Measurements from ENCODE around the gene CLEC4G.
"Not testable (repeated sequence)": the region's sequence is repeated elsewhere in the genome, so short reads cannot be mapped to it uniquely, and the experiment has no call there.

Gene CLEC4G

DNA sequence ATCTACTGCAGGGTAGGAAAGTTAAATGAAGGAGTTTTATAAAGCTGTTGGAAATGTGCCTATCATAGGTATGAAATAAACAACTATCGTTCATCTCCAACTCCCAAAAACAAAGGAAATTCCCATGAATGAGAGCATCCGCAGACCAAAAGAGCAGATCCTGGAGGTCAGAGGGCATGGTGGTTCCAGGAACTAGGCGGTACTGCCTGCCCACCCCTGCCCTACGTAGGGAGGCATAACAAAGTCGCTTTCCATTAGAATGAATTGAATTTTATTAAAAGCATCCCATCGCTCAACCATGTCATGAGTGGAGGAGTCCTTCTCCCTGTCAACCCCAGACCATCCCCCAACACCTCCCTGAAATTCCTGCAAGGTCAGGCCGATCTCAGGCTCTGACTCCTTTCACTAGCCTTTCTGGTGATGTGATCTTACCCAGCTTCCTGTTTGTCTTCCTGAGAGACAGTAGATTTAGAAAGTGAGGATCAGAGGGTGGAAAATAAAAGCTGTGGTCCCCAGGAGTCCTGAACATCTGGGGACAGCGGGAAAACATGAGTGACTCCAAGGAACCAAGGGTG, 30.9 kb upstream of the CLEC4G start, which contains the start of gene CLEC4M:
TSS of gene CLEC4M (plus strand) at position 525 of the 575 bp plus-strand sequence. CDS start at position 549, 24 bp downstream.
- H3K4me1 Mint-ChIP-seq (ENCODE audit: low read depth), result peaks cover 36% of the 10 kb centered on the region
- intact Hi-C loops (cut with micrococcal nuclease), result no loop called here
- no peak within 1 kb of the TSS for H3K4me3 Mint-ChIP-seq
- H3K36me3 Mint-ChIP-seq (ENCODE audit: low read depth), result peaks cover 9% of the 10 kb centered on the region
- H3K27me3 Mint-ChIP-seq, result peaks cover 21% of the 10 kb centered on the region
- peaks cover 21% of the 10 kb centered on the region for H3K9me3 Mint-ChIP-seq
- peak within 1 kb of the TSS; percentile 80 for H3K27ac Mint-ChIP-seq

DNA sequence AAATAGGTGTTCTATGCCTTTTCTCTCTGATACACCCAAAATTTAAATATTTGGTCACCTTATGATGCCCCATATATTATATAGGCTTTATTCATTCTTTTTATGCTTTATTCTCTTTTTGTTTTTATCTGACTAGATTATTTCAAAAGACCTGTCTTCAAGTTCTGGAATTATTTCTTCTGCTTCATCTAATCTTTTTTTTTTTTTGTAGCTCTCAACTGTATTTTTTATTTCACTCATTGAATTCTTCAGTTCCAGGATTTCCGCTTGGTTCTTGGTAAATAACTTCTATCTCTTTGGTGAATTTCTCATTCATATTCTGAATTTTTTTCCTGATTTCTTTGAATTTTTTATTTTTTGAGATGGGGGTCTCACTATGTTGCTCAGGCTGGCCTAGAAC, 27.2 kb upstream of the CLEC4G start:
- Mint-ChIP-seq H3K4me3 (no peak overlapping the region), H3K27me3 (peaks cover 5% of the 10 kb centered on the region), H3K4me1 (ENCODE audit: low read depth) (peaks cover 25% of the 10 kb centered on the region), H3K9me3 (peaks cover 44% of the 10 kb centered on the region), H3K36me3 (ENCODE audit: low read depth) (peaks cover 16% of the 10 kb centered on the region), H3K27ac (no peak overlapping the region)
- intact Hi-C loops (cut with micrococcal nuclease), result no loop called here

DNA sequence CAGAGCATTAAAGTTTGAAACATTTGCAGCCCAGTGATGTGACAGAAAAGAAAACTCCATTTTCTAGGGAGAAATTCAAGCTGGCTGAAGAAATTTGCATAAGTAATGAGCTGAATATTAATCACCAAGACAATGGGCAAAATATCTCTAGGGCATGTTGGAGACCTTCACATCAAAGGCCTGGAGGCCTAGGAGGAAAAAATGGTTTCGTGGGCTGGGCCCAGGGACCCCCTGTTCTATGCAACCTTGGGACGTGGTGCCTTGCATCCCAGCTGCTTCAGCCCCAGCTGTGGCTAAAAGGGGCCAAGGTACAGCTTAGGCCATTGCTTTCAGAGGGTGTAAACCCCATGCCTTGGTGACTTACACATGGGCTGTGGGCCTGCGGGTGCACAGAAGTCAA, 25.4 kb upstream of the CLEC4G start:
- Mint-ChIP-seq H3K36me3 (ENCODE audit: low read depth) (peaks cover 16% of the 10 kb centered on the region), H3K4me3 (no peak overlapping the region)

DNA sequence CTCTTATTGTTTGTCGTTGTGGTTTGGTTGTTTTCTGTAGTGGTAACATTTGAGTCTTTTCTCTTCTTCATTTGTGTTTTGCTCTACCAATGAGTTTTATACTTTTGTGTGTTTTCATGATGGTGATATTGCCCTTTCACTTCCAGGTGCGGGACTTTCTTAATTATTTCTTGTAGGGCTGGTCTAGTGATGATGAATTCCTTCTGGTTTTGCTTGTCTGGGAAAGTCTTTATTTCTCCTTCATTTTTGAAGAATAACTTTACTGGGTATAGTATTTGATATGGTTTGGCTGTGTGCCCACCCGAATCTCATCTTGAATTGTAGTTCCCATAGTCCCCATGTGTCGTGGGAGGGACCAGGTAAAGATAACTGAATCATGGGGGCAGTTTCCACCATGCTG, 24.3 kb upstream of the CLEC4G start:
- Mint-ChIP-seq H3K4me1 (ENCODE audit: low read depth) (peaks cover 18% of the 10 kb centered on the region), H3K36me3 (ENCODE audit: low read depth) (peaks cover 16% of the 10 kb centered on the region), H3K27me3 (peaks cover 3% of the 10 kb centered on the region), H3K9me3 (peaks cover 49% of the 10 kb centered on the region), H3K4me3 (no peak overlapping the region), H3K27ac (no peak overlapping the region)
- intact Hi-C loops (cut with micrococcal nuclease), result no loop called here

More for the DNA sequence above, 25.4 kb upstream of the CLEC4G start:
- no peak overlapping the region for H3K27ac Mint-ChIP-seq
- H3K9me3 Mint-ChIP-seq, result peaks cover 44% of the 10 kb centered on the region
- peaks cover 3% of the 10 kb centered on the region for H3K27me3 Mint-ChIP-seq
- peaks cover 15% of the 10 kb centered on the region for H3K4me1 Mint-ChIP-seq (ENCODE audit: low read depth)
- intact Hi-C loops (cut with micrococcal nuclease), result no loop called here

DNA sequence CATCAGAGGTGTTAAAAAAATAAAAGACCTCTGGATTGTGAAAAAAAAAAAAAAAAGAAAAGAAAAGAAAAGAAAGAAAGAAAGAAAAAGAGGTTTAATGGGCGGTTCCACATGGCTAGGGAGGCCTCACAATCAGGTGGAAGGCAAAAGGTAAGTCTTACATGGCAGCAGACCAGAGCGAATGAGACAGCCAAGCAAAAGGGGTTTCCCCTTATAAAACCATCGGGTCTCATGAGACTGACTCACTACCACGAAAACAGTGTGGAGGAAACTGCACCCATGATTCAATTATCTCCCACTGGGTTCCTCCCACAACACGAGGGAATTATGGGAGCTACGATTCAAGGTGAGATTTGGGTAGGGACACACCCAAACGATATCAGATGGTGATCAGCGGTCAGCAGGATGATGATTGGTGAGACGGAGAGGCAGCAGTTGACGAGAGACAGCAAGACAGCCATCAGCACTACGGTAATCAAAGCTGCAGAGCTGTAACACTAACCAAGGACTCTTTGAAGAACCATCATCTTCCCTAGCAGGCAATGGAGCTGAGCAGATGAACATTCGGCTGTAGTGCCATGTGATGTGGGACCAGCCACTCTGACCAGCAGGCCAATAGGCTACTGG, 19.4 kb upstream of the CLEC4G start:
- no peak overlapping the region for H3K4me3 Mint-ChIP-seq
- peaks cover 55% of the 10 kb centered on the region for H3K4me1 Mint-ChIP-seq (ENCODE audit: low read depth)
- intact Hi-C loops (cut with micrococcal nuclease), result no loop called here
- H3K36me3 Mint-ChIP-seq (ENCODE audit: low read depth), result peaks cover 13% of the 10 kb centered on the region
- peaks cover 5% of the 10 kb centered on the region for H3K27me3 Mint-ChIP-seq
- H3K27ac Mint-ChIP-seq, result peak overlapping the region; percentile 61
- H3K9me3 Mint-ChIP-seq, result peaks cover 17% of the 10 kb centered on the region

DNA sequence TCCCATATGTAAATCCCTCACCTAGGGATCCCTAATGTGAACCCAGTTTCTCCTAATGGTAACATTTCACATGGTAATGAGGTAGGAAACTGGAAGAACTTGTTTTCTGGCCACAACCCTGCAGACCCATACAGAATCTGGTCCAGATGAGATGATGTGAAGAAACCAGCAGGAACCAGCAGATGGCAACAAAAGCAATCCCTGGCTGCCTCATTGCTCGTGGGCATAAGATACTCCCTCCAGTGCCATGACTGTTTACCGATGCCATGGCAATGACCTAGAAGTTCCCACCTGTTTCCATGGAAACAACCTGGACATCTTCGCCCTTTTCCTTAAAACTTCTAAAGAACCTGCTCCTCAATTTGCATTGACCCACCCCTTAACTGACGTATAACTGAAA, 16.8 kb upstream of the CLEC4G start:
- Mint-ChIP-seq H3K27me3 (peaks cover 5% of the 10 kb centered on the region), H3K27ac (peak overlapping the region; percentile 25), H3K4me3 (no peak overlapping the region), H3K36me3 (ENCODE audit: low read depth) (peaks cover 36% of the 10 kb centered on the region), H3K4me1 (ENCODE audit: low read depth) (peaks cover 66% of the 10 kb centered on the region), H3K9me3 (peaks cover 9% of the 10 kb centered on the region)
- intact Hi-C loops (cut with micrococcal nuclease), result loop anchor here (2.0 to 5.0 kb wide), 2 partner anchors 34 to 50 kb away; no protein-coding TSS in a partner anchor

DNA sequence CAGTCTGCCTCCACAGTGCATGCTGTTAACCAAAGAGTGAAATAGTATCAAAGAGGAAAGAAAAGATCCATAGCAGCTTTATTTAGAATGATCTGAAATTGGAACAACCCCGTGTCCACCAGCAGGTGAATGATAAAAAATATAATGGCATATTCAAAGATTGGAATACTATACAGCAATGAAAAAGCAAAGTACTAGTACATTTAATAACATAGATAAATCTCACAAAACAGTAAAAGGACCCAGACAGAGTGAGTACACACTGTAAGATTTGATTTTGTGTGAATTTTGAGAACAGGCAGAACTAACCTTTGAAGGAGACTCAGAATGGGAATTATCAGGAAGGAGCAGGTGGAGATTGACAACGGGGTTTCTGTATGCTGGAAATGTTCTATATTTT, 16.3 kb upstream of the CLEC4G start:
- intact Hi-C loops (cut with micrococcal nuclease), result loop anchor here (2.0 to 5.0 kb wide), 2 partner anchors 34 to 51 kb away; no protein-coding TSS in a partner anchor
- H3K9me3 Mint-ChIP-seq, result peaks cover 9% of the 10 kb centered on the region

DNA sequence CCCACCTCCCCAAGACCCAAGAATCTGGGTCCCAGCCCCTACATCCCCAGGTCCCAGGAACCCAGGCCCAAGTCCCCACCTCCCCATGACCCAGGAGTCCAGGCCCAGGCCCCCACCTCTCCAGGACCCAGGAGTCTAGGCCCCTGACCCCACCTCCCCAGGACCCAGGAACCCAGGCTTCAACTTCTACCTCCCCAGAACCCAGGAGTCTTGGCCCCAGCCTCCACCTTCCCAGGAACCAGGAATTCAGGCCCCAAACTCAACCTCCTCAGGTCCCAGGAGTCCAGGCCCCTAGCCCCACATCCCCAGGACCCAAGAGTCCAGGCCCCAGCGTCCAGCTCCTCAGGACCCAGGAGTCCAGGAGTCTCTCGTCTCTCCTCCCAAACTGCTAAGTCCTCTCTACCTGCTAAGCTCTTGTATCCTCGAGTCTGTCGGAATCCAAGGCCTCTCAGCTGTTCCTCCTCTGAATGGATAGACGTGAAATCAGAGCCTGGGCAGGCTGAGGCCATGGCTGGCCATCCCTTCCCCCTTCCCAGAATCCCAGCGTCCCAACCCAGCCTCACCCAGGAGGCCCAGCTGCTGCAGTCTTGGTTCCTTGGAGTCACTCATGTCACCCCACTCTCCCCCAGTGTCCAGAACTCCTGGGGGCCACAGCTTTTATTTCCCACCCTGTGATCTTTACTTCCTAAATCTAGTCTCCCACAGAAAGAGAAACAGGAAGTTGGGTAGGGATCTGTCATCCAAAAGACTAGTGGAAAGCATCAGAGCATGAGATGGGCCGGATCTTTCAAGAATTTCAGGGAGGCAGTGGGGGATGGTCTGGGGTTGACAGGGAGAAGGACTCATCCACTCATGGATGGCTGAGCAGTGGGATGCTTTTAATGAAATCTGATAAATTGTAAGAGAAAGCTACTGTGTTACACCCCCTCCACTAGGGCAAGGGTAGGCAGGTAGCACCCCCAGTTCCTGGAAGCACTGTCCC, 15.3 kb upstream of the CLEC4G start, which contains the start of gene CD209:
TSS of gene CD209 (minus strand) at position 632 of the 982 bp plus-strand sequence. CDS start at position 609, 23 bp downstream.
- Mint-ChIP-seq H3K27ac (peak within 1 kb of the TSS; percentile 96), H3K4me1 (ENCODE audit: low read depth) (peaks cover 75% of the 10 kb centered on the region), H3K36me3 (ENCODE audit: low read depth) (peaks cover 52% of the 10 kb centered on the region), H3K27me3 (peaks cover 2% of the 10 kb centered on the region), H3K4me3 (peak within 1 kb of the TSS; percentile 93), H3K9me3 (peaks cover 9% of the 10 kb centered on the region)
- intact Hi-C loops (cut with micrococcal nuclease), result loop anchor here (5.0 kb wide), 1 partner anchor 35 kb away; no protein-coding TSS in a partner anchor

More for the DNA sequence above, 16.3 kb upstream of the CLEC4G start:
- H3K4me1 Mint-ChIP-seq (ENCODE audit: low read depth), result peaks cover 68% of the 10 kb centered on the region
- H3K36me3 Mint-ChIP-seq (ENCODE audit: low read depth), result peaks cover 42% of the 10 kb centered on the region
- H3K27ac Mint-ChIP-seq, result peak overlapping the region; percentile 96
- H3K27me3 Mint-ChIP-seq, result peaks cover 4% of the 10 kb centered on the region
- no peak overlapping the region for H3K4me3 Mint-ChIP-seq

DNA sequence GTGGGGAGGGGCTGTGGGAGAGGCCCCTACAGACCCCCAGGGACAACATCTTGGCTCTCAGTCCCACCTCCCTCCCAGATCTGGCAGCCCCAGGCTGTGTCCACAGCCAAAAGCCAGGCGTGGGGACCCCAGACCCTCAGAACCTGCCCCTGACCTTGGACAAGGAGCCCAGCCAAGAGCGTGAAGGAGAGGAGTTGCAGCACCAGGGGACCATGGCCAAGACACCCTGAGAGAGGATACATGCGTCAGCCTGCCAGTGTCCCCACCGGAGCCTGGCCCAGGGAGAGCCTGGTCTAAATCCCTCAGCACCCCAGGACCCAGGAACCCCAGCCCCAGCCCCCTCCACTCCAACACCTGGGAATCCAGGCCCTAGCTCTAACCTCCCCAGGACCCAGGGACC, 14.4 kb upstream of the CLEC4G start:
- Mint-ChIP-seq H3K4me3 (peak overlapping the region; percentile 93), H3K4me1 (ENCODE audit: low read depth) (peaks cover 80% of the 10 kb centered on the region), H3K27ac (peak overlapping the region; percentile 96), H3K36me3 (ENCODE audit: low read depth) (peaks cover 61% of the 10 kb centered on the region)
- not testable (repeated sequence) for H3K9me3 Mint-ChIP-seq, H3K27me3 Mint-ChIP-seq
- intact Hi-C loops (cut with micrococcal nuclease), result loop anchor here (5.0 kb wide), 1 partner anchor 36 kb away; no protein-coding TSS in a partner anchor

DNA sequence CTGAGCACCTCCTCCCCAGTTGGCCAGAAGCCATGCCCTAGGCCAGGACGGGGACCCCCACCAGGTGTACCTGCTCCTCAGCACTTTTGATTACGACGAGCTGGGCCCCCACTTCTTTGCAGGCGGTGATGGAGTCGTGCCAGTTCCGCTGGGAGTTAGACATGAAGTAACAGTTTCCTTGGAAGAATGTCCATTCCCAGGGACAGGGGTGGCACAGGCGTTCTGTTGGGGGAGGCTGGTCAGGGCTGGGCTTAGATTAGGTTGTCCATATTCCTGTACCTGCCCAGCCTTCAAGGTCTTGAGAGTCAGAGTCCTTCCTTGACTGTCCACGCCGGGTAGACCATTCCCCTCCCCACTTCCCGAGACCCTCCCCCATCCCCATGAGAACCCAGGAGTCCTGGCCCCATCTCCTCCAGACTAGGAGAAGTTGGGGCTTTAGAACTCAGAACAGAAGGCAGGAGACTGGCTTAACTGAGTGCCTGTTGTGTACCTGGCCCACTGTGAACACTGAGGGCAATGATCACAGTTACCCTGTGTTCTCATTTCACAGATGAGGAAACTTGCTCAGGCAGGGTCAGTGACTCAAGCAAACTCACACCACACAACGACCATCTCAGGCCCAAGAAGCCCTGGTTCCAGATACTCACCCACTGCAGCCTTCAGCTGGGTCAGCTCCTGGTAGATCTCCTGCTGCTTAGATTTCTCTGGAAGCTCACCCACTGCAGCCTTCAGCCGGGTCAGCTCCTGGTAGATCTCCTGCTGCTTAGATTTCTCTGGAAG, 13.2 kb upstream of the CLEC4G start:
- intact Hi-C loops (cut with micrococcal nuclease), result loop anchor here (5.0 kb wide), 1 partner anchor 37 kb away; no protein-coding TSS in a partner anchor
- peak overlapping the region; percentile 71 for H3K27ac Mint-ChIP-seq
- peak overlapping the region; percentile 77 for H3K4me3 Mint-ChIP-seq
- no peaks in the 10 kb centered on the region for H3K9me3 Mint-ChIP-seq
- peaks cover 80% of the 10 kb centered on the region for H3K4me1 Mint-ChIP-seq (ENCODE audit: low read depth)
- peaks cover 73% of the 10 kb centered on the region for H3K36me3 Mint-ChIP-seq (ENCODE audit: low read depth)
- no peaks in the 10 kb centered on the region for H3K27me3 Mint-ChIP-seq

DNA sequence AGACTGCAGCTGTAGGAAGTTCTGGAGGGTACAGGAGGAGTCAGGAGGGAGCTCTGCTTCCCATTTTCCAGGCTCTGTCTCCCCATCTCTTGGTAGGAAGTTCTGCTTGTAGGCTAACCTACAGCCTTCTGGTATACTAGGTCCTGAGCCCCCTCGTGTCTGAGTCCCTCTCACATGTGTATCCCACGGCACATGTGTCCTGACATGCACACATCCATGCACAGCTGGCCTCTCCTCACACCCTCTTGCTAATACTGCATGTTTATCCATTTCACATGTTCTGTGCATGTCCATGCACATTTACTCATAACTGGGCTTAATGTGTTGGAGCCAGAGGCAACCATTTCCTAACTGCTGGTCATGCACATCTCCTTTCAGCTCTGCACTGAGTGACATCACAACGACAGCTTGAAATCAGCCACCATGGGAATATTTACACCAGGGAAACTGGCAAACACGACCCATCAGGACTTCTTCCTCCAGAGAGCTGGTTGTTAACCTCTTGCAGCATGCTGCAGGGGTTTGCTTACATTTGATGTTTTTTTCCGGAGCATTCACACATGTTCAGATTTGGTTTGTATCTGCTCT, 12.4 kb upstream of the CLEC4G start:
- Mint-ChIP-seq H3K4me1 (ENCODE audit: low read depth) (peaks cover 87% of the 10 kb centered on the region), H3K4me3 (peak overlapping the region; percentile 77), H3K36me3 (ENCODE audit: low read depth) (peaks cover 81% of the 10 kb centered on the region), H3K27ac (peak overlapping the region; percentile 71), H3K27me3 (no peaks in the 10 kb centered on the region), H3K9me3 (no peaks in the 10 kb centered on the region)
- intact Hi-C loops (cut with micrococcal nuclease), result no loop called here

DNA sequence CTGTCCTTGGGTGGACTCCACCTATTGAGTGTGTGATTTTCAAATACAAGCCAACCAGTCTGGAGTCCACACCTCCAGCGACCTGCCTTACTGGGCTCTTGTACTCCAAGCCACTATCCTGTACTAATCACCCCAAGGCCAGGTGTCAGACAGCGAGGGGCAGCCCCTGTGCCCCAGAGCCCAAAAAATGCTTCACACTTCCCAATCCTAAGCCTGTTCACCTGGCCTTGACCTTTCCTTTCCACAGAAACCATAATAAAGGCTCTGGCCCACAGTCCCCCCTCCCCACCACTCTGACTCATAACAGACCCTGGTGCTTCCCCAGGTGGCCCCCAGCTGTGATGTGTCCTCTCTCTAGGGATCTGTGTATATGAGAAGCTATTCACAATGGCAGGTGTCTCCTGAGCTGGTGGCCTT, 11.5 kb upstream of the CLEC4G start:
- H3K27ac Mint-ChIP-seq, result peak overlapping the region; percentile 71
- H3K27me3 Mint-ChIP-seq, result no peaks in the 10 kb centered on the region
- intact Hi-C loops (cut with micrococcal nuclease), result no loop called here
- no peaks in the 10 kb centered on the region for H3K9me3 Mint-ChIP-seq
- H3K36me3 Mint-ChIP-seq (ENCODE audit: low read depth), result peaks cover 90% of the 10 kb centered on the region
- peak overlapping the region; percentile 77 for H3K4me3 Mint-ChIP-seq
- peaks cover 88% of the 10 kb centered on the region for H3K4me1 Mint-ChIP-seq (ENCODE audit: low read depth)

DNA sequence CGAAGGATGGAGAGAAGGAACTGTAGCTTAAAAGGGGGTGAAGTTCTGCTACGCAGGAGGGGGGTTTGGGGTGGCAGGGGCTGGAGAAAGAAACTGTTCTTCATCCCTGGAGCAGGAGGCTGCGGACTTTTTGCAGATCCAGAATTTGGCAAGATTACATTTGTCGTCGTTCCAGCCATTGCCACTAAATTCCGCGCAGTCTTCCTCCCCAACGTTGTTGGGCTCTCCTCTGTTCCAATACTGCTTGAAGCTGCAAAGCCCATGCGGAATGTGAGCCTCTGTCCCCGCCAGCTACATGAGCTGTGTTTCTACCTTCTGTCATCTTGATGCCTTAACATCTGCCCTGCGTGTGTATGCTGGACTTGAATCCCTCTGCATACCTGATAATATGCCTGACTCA, 11.1 kb upstream of the CLEC4G start:
- intact Hi-C loops (cut with micrococcal nuclease), result no loop called here
- H3K27ac Mint-ChIP-seq, result peak overlapping the region; percentile 71
- peak overlapping the region; percentile 77 for H3K4me3 Mint-ChIP-seq
- no peaks in the 10 kb centered on the region for H3K9me3 Mint-ChIP-seq
- peaks cover 94% of the 10 kb centered on the region for H3K36me3 Mint-ChIP-seq (ENCODE audit: low read depth)
- peaks cover 87% of the 10 kb centered on the region for H3K4me1 Mint-ChIP-seq (ENCODE audit: low read depth)
- no peaks in the 10 kb centered on the region for H3K27me3 Mint-ChIP-seq
